Peyer's patch (tissue), 4 donors: ENCODE results near the gene KIR3DL3.
"Not testable (repeated sequence)": the region's sequence is repeated elsewhere in the genome, so short reads cannot be mapped to it uniquely, and the experiment has no call there.

Experiments used
- POLR2A ChIP-seq, 2 donors: fragments of 450-650 bp; IDR thresholded peaks; one replicate each; pipeline ENCODE4 v1.5.1; 2017; ENCODE audit warnings: antibody characterized with exemption in 2 of 2, mild to moderate bottlenecking in 2 of 2, moderate library complexity in 2 of 2
- TF ChIP-seq, protein P1 (sequence below), 6 experiments: fragments of 450-650 bp in 4 of 6; fragments of 200-600 bp in 2 of 6; sonication (generic) in 1 of 6; IDR thresholded peaks; one replicate each; pipeline ENCODE4 v1.5.1; 2017 to 2019; ENCODE audit warnings: antibody characterized with exemption in 6 of 6, mild to moderate bottlenecking in 3 of 6, moderate library complexity in 1 of 6

DNA sequence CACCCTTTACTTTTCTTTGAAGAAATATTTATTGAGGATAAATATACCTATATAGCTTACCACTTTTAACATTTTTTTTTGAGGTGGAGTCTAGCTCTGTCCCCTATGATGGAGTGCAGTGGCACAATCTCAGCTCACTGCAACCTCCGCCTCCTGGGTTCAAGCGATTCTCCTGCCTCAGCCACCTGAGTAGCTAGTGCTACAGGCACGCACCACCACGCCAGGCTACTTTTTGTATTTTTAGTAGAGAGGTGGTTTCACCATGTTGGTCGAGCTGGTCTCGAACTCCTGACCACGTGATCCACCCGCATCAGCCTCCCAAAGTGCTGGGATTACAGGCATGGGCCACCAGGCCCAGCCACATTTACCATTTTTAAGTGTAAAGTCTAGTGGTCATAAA lies 51.6 kb downstream of the KIR3DL3 start:
- TF ChIP-seq, protein P1, sequence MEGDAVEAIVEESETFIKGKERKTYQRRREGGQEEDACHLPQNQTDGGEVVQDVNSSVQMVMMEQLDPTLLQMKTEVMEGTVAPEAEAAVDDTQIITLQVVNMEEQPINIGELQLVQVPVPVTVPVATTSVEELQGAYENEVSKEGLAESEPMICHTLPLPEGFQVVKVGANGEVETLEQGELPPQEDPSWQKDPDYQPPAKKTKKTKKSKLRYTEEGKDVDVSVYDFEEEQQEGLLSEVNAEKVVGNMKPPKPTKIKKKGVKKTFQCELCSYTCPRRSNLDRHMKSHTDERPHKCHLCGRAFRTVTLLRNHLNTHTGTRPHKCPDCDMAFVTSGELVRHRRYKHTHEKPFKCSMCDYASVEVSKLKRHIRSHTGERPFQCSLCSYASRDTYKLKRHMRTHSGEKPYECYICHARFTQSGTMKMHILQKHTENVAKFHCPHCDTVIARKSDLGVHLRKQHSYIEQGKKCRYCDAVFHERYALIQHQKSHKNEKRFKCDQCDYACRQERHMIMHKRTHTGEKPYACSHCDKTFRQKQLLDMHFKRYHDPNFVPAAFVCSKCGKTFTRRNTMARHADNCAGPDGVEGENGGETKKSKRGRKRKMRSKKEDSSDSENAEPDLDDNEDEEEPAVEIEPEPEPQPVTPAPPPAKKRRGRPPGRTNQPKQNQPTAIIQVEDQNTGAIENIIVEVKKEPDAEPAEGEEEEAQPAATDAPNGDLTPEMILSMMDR (IDR thresholded peaks at IDR 0.05), result not testable (repeated sequence)
- not testable (repeated sequence) for TF ChIP-seq POLR2A (IDR thresholded peaks at IDR 0.05)
